ENCODE measurements around the gene SLC9A9. TPM values are rescaled to one million over a fixed set of nuclear protein-coding genes. Genes with fewer than 3 reads are reported as not detected.

SLC9A9 gene
- total and polyA plus RNA-seq, 2 of the 8 experiments (the other 6 are each of a cell fraction or from before 2014, with no cell fraction given) = 0.48 to 1.1 TPM

- Histone ChIP-seq H3K79me1 (ENCODE audit: low read depth, low read length) (no peaks in the 10 kb centered on the region), H2BK120ac (replicated peaks; ENCODE audit: low read depth, low read length) (no peak overlapping the region), H4K91ac (replicated peaks; ENCODE audit: insufficient read length, low read length) (no peak overlapping the region), H2BK15ac (ENCODE audit: low read length) (no peak overlapping the region), H3K23ac (ENCODE audit: insufficient read length) (no peak overlapping the region), H3K14ac (ENCODE audit: insufficient read length) (no peak overlapping the region), H4K8ac (ENCODE audit: extremely low read depth, insufficient read depth, low read length) (no peak overlapping the region), H2BK12ac (ENCODE audit: low read depth, low read length) (no peak overlapping the region), H4K5ac (ENCODE audit: insufficient read length, low read depth, low read length) (no peak overlapping the region), H3K9ac (replicated peaks in 1 of 4; ENCODE audit: extremely low read depth in 1 of 4, low read depth in 3 of 4, low read length in 3 of 4) (no peak overlapping the region), H3K27me3 (replicated peaks in 1 of 4; ENCODE audit: control insufficient read depth in 3 of 4, extremely low read depth in 1 of 4, insufficient read depth in 3 of 4, low read length in 3 of 4) (no peaks in the 10 kb centered on the region), H3K9me3 (ENCODE audit: insufficient read depth in 2 of 2, low read depth in 1 of 2, low read length in 1 of 2) (no peaks in the 10 kb centered on the region), H4K20me1 (replicated peaks in 1 of 2; ENCODE audit: control insufficient read depth in 1 of 2, insufficient read depth in 2 of 2, low read length in 2 of 2) (no peaks in the 10 kb centered on the region), H2BK5ac (ENCODE audit: low read depth, low read length) (no peak overlapping the region), H3K23me2 (ENCODE audit: low read depth, low read length) (no peaks in the 10 kb centered on the region), H3K27ac (ENCODE audit: low read depth, low read length) (no peak overlapping the region), H2AK5ac (ENCODE audit: low read depth, low read length) (no peak overlapping the region), H3K18ac (ENCODE audit: extremely low read depth, low read length) (no peak overlapping the region), H3K4me2 (ENCODE audit: insufficient read depth in 1 of 2, low read depth in 2 of 2, low read length in 2 of 2) (no peak overlapping the region), H3K36me3 (ENCODE audit: control insufficient read depth in 2 of 4, insufficient read depth in 4 of 4, low read length in 3 of 4) (no peaks in the 10 kb centered on the region; a peak in 1 of 8 replicates), H3K79me2 (ENCODE audit: control insufficient read depth in 1 of 2, insufficient read depth in 2 of 2, low read length in 2 of 2) (no peaks in the 10 kb centered on the region), H3K56ac (replicated peaks; ENCODE audit: insufficient read length, low read depth, low read length) (no peak overlapping the region), H3K4me1 (replicated peaks in 1 of 4; ENCODE audit: control insufficient read depth in 3 of 4, insufficient read depth in 4 of 4, low read length in 3 of 4) (no peaks in the 10 kb centered on the region), H2BK20ac (ENCODE audit: low read length) (no peak overlapping the region), H2AFZ (ENCODE audit: low read length) (no peak overlapping the region), H3K4me3 (ENCODE audit: extremely low read depth in 1 of 4, insufficient read depth in 2 of 4, low read depth in 3 of 4, low read length in 4 of 4) (no peak overlapping the region), H3K4ac (replicated peaks; ENCODE audit: insufficient read length, low read depth, low read length) (no peak overlapping the region)
- no peak for FAIRE-seq
- no peak for DNase-seq (ENCODE audit: low read depth in 1 of 2, low spot score in 2 of 2)
- CTCF ChIA-PET (ENCODE audit: partially characterized antibody) = no interaction called here
- POLR2A ChIA-PET (ENCODE audit: partially characterized antibody) = no interaction called here
- TF ChIP-seq TAF7 (optimal IDR thresholded peaks at IDR 0.05; ENCODE audit: borderline replicate concordance, low read depth, low read length) (no peak), CHD1 (IDR thresholded peaks at IDR 0.05; ENCODE audit: low read depth, low read length) (no peak), RNF2 (IDR thresholded peaks at IDR 0.05; ENCODE audit: borderline replicate concordance, low read depth, low read length, missing control alignments, poor library complexity, severe bottlenecking) (no peak), MAX (IDR thresholded peaks at IDR 0.05) (no peak), GTF2F1 (IDR thresholded peaks at IDR 0.05; ENCODE audit: borderline replicate concordance, low read depth, low read length) (no peak), ATF3 (IDR thresholded peaks at IDR 0.05; ENCODE audit: insufficient read depth, low read depth, low read length) (no peak), KDM5A (IDR thresholded peaks at IDR 0.05; ENCODE audit: low read length) (no peak), KDM1A (IDR thresholded peaks at IDR 0.05; ENCODE audit: borderline replicate concordance, low read length) (no peak), BCL11A (IDR thresholded peaks at IDR 0.05; ENCODE audit: low read depth in 2 of 2, low read length in 2 of 2) (no peak), RAD21 (IDR thresholded peaks at IDR 0.05 in 1 of 2, conservative IDR thresholded peaks at IDR 0.05 in 1 of 2; ENCODE audit: low read depth in 2 of 2, low read length in 2 of 2) (no peak), USF2 (IDR thresholded peaks at IDR 0.05; ENCODE audit: low read length) (no peak), CREB1 (IDR thresholded peaks at IDR 0.05) (no peak)
Observed at GRCh38 chr3:143506190-143506589, 342.1 kb downstream of the SLC9A9 start.
